Activated naive CD8-positive, alpha-beta T cell treated with anti-CD3 and anti-CD28 coated beads, Interleukin-2, amount 50 U/mL, for 24 hours (primary cell): Measurements from ENCODE around the gene PPFIA4.

ENCODE experiments used
- ATAC-seq: fragments of 150-1000 bp; cut with Tn5 transposase; one replicate; pipeline ENCODE4 v1.10.0; 2021
- DNase-seq: peaks from one replicate; pipeline ENCODE4 v3.0.0; 2021
- H3K27ac Mint-ChIP-seq: one replicate; pipeline ENCODE4 v1.8.0; 2021; ENCODE audit warnings: mild to moderate bottlenecking, mixed read lengths
- H3K27me3 Mint-ChIP-seq: one replicate; pipeline ENCODE4 v1.8.0; 2021; ENCODE audit warnings: mixed read lengths
- H3K36me3 Mint-ChIP-seq: one replicate; pipeline ENCODE4 v1.8.0; 2021; ENCODE audit warnings: low read depth, mixed read lengths
- H3K4me1 Mint-ChIP-seq: one replicate; pipeline ENCODE4 v1.8.0; 2021; ENCODE audit warnings: mixed read lengths
- H3K4me3 Mint-ChIP-seq: one replicate; pipeline ENCODE4 v1.8.0; 2021; ENCODE audit warnings: mild to moderate bottlenecking, moderate library complexity, mixed read lengths
- H3K9me3 Mint-ChIP-seq: one replicate; pipeline ENCODE4 v1.8.0; 2021; ENCODE audit warnings: mixed read lengths

Gene PPFIA4

DNA sequence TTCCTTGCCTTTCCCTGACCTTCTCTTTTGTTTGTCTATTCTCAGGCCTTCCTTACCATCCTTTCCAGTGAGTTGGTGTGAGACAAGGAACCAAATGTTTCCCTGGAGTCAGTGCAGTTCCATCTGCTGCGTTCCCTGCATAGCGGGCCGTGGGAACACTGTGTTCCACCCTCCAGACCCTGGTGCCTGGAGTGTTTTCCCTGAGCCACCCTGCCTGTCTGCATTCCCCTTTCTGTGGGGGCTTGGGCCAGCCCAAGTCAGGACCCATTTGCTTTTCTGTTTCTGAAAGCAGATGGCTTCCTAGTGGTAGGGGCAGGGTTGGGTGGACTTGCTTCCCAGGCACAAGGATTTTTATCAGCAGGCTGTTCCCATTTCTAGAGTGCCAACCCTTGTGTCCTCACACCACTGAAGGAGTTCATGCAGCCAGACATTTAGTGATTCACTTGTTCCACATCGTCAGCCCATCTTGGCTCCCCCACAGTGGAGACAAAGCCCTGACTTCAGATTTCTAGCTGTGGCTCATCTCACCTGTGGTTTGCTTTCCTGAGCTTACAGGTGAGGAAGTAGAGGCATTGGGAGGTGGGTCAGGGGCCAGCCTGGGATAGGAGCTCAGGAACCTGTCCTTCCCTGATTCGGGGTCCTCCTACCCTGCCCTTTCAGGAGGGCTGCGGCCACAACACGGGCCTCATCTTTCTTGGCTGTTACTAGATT is 73.7 kb downstream of the PPFIA4 start:
- H3K4me3 Mint-ChIP-seq = no peak overlapping the region
- H3K4me1 Mint-ChIP-seq = no peaks in the 10 kb centered on the region
- H3K9me3 Mint-ChIP-seq = peaks cover 13% of the 10 kb centered on the region
- H3K27ac Mint-ChIP-seq = no peak overlapping the region
- no peaks in the 10 kb centered on the region for H3K36me3 Mint-ChIP-seq
- H3K27me3 Mint-ChIP-seq = peaks cover 8% of the 10 kb centered on the region
- DNase-seq (no peak), ATAC-seq (no peak)

DNA sequence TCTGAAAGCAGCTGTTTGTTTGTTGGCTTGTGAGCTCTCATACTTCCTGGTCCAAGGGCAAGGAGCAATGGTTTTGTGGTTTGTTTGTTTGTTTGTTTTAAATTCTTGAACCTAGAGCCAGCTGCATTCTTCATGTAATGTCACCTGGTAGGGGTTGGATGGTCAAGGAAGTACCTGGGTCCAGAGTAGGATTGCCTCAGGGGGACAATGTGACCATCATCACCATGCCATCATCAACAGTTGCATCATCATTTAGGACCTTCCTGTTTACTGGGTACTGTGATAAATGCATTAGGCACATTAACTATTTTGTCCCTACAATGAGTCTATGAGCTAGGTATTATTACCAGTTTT is 74.2 kb downstream of the PPFIA4 start:
- Mint-ChIP-seq H3K27ac (no peak overlapping the region), H3K4me1 (no peaks in the 10 kb centered on the region), H3K4me3 (no peak overlapping the region), H3K9me3 (peaks cover 13% of the 10 kb centered on the region), H3K27me3 (peaks cover 13% of the 10 kb centered on the region), H3K36me3 (no peaks in the 10 kb centered on the region)
- DNase-seq = no peak
- ATAC-seq = no peak

DNA sequence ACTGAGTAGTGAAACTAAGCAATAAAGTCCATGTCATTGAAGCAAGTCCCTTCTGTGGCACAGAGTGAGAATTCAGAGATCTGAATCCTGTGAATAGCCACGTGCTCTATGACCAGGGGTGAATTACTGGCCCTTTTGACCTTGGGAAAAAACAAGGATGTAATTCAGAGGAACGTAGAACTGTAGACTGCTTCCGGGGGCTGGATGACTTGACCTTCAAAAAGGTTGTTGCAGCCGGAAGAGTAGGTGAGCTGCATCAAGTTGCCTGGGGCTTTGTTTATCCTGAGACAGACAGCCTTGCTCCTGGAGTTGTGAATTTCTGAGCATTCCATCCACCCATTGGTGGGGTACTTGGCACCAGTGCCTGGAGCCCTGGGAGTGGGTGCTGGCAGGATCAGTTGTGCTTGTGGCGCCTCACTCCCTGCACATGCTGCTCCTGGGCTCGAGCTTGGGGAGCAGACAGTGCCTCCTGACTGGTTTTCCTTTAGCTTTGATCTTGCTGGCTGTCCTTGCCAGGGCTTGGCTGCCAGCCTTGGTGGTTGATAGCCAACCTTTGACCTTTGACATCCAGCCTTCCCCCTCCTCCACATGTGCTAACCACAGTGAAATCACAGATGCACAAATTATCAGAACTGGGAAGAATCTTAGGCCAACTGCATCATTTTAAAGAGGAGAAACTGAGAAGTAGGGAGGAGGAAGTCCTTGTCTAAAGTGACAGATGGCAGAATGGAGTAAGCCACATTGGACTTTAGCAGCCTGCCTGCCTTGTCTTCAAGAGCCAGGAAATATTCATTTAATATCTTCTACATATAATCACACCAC is 75.7 kb downstream of the PPFIA4 start:
- peaks cover 16% of the 10 kb centered on the region for H3K27me3 Mint-ChIP-seq
- no peaks in the 10 kb centered on the region for H3K4me1 Mint-ChIP-seq
- peaks cover 6% of the 10 kb centered on the region for H3K9me3 Mint-ChIP-seq
- no peaks in the 10 kb centered on the region for H3K36me3 Mint-ChIP-seq
- no peak for DNase-seq
- no peak for ATAC-seq
- no peak overlapping the region for H3K4me3 Mint-ChIP-seq
- no peak overlapping the region for H3K27ac Mint-ChIP-seq

DNA sequence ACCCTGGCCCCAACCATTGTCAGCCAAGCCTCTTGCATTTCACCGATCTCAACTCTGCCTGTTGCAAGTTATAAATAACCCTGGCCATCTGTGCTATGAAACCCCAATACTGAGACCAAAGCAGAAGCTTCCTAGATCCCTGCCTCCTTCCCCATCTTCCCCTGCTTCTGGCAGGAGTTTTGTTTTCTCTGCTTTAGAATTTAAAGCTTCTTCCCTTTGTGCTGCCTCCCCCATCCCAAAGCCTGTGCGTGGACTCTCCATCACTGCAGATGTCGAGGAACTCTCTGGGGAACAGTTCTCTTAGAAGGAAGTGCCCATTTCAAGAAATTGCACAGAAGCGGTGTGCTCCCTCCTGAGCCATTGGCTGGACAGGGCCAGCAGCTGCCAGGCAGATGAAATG is 76.9 kb downstream of the PPFIA4 start:
- Mint-ChIP-seq H3K4me1 (no peaks in the 10 kb centered on the region), H3K27me3 (peaks cover 25% of the 10 kb centered on the region), H3K27ac (no peak overlapping the region), H3K4me3 (no peak overlapping the region), H3K36me3 (no peaks in the 10 kb centered on the region), H3K9me3 (peaks cover 6% of the 10 kb centered on the region)
- no peak for DNase-seq
- no peak for ATAC-seq

DNA sequence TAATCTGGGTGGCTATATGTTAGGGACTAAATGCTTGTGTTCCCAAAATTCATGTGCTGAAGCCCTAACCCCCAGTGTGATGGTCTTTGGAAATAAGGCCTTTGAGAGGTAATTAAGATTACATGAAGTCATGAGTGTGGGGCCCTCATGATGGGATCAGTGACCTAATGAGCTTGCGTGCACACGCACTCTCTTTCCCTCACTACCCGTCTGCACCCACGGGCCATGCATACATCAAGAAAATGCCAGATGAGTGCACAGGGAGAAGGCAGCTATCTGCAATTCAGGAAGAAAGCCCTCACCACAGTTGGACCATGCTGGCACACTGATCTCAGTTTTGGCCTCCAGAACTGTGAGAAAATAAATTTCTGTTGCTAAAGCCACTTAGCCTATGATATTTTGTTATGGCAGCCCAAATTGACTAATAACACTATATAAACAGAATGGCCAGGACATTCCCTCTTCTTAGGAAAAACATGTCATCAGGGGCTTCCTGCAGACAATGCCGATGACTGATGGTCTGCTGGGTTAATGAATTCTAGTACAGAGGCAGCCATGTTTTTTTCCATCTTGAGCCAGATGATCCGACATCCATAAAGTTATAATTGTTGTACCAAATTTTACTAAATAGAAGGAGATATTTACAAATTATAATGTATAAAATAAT is 77.7 kb downstream of the PPFIA4 start:
- Mint-ChIP-seq H3K9me3 (peaks cover 6% of the 10 kb centered on the region), H3K4me1 (no peaks in the 10 kb centered on the region), H3K36me3 (no peaks in the 10 kb centered on the region), H3K4me3 (no peak overlapping the region), H3K27me3 (peaks cover 30% of the 10 kb centered on the region), H3K27ac (no peak overlapping the region)
- no peak for ATAC-seq
- DNase-seq = no peak

DNA sequence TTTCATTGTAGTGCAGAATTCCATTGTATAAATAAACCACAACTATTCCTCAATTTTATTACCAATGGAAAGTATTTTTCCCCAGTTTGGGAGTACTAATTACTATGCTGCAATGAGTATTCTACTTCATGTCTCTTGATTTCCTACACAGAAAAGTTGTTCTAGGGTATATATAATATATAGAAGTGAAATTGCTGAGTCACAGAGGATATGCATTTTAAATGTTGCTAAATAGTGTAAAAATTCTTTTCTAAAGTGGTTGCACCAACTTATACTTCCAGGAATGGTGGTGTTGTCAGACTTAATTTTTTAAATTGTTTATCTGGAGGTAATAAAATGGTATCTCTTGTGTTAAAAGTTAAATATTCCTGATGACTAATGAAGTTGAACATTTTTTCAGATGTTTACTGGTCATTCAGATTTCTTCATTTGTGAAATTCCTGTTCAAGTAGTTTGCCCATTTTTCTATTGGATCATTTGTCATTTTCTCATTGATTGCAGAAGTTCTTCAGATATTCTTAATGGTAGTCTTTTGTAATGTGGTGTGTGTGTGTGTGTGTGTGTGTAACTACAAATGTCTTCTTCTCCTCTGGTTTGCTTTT is 78.6 kb downstream of the PPFIA4 start:
- Mint-ChIP-seq H3K4me3 (no peak overlapping the region), H3K36me3 (no peaks in the 10 kb centered on the region), H3K27me3 (peaks cover 39% of the 10 kb centered on the region), H3K4me1 (no peaks in the 10 kb centered on the region), H3K9me3 (peaks cover 6% of the 10 kb centered on the region), H3K27ac (no peak overlapping the region)
- DNase-seq (no peak), ATAC-seq (no peak)

DNA sequence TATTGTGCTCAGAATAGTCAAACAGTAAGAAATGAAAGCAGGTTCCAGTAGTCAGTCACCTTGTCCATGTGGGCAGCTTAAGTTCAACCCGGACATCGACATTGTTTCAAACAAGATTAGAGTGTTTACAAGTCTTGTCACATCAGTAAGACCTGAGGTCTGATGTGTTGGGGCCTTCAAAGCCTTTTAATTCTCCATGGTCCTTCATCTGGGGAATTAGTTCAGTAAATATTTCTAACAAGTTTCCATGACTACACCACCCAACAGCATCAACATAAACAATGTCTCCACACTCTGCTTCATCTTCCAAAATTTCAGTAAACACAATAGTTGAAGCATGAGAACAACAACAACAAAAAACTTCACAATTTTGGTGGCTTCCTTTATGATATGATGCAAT is 86.2 kb downstream of the PPFIA4 start:
- no peak for ATAC-seq
- DNase-seq = no peak
- Mint-ChIP-seq H3K9me3 (no peaks in the 10 kb centered on the region), H3K36me3 (no peaks in the 10 kb centered on the region), H3K4me3 (no peak overlapping the region), H3K27ac (no peak overlapping the region), H3K27me3 (peaks cover 38% of the 10 kb centered on the region), H3K4me1 (no peaks in the 10 kb centered on the region)

DNA sequence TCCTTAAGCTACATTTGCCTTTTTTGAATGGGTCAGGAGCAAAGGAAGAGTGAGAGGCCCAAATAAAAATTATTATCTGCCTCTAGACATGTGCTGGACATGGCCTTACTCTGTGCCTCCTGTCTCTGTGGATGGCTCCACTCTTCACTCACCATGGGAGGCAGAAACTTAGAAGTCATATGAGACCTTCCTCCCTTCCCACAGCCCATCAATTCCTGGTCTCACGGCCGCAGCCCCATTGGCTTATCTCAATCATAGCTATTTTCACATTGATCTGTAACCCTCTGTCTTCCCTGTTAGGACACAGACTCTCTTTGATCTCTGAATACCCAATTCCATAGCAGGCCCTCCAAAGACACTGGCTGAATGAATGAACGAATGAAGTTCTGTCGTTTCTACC is 87.0 kb downstream of the PPFIA4 start:
- ATAC-seq (no peak), DNase-seq (no peak)
- Mint-ChIP-seq H3K4me3 (no peak overlapping the region), H3K27ac (no peak overlapping the region), H3K9me3 (no peaks in the 10 kb centered on the region), H3K36me3 (no peaks in the 10 kb centered on the region), H3K4me1 (no peaks in the 10 kb centered on the region), H3K27me3 (peaks cover 33% of the 10 kb centered on the region)

DNA sequence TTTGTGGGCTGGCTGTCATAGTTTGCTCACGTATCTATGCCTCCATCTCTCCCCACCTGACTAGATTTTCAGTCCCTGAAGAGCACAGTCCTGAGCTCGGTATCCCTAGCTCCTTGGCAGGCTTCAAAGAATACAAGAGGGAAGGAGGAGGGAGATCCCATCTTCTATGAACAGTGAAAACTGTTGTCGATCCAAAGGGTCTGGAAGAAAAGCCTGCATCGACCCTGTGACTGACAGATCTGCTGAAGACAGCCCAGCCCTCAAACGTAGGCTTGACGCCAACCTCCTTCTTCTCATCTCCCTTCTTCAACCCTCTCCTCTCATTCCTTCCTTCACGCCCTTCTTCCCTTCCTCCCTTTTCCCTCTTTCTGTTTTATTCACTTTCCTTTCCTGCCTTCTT is 87.9 kb downstream of the PPFIA4 start:
- no peak overlapping the region for H3K4me3 Mint-ChIP-seq
- H3K27ac Mint-ChIP-seq = no peak overlapping the region
- no peaks in the 10 kb centered on the region for H3K4me1 Mint-ChIP-seq
- ATAC-seq (no peak), DNase-seq (no peak)
- no peaks in the 10 kb centered on the region for H3K9me3 Mint-ChIP-seq
- H3K36me3 Mint-ChIP-seq = no peaks in the 10 kb centered on the region
- peaks cover 28% of the 10 kb centered on the region for H3K27me3 Mint-ChIP-seq

DNA sequence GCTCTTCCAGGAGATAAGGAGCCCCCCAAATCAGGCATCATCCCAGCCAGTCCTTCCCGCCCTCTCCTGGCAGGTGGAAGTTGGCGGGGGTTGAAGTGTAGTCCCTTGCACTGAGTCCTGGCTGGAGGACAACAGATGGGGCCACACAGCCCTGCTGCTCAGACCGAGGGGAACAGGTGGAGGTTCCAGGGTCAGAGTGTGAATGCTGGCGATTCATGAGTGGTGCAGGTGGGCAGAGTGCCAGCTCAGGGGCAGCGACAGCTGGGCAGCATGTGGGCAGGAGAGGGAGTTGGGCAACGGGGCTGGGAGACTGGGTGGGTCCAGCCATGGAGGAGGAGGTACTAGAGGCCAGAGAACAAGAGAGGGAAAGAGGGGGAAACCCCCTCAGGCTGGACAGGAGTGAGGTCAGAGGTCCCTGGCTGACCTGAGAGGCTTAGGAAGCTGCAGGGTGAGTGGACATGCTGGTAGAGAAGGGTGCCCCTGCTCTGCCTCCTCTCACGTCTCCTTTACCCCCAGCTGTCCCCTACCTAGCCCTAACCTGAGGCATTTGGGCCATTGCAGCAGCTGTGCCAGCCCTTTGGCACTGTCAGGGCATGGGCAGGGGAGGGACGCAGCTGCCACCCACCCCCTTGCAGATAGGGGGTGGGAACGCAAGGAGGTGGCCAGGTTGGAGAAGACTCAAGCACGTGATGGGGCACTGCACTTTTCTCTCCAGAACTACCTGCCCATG is 90.0 kb downstream of the PPFIA4 start:
- H3K27me3 Mint-ChIP-seq = peaks cover 31% of the 10 kb centered on the region
- H3K36me3 Mint-ChIP-seq = no peaks in the 10 kb centered on the region
- H3K9me3 Mint-ChIP-seq = no peaks in the 10 kb centered on the region
- DNase-seq = no peak
- H3K4me3 Mint-ChIP-seq = no peak overlapping the region
- H3K27ac Mint-ChIP-seq = no peak overlapping the region
- ATAC-seq = no peak
- H3K4me1 Mint-ChIP-seq = peaks cover 3% of the 10 kb centered on the region

DNA sequence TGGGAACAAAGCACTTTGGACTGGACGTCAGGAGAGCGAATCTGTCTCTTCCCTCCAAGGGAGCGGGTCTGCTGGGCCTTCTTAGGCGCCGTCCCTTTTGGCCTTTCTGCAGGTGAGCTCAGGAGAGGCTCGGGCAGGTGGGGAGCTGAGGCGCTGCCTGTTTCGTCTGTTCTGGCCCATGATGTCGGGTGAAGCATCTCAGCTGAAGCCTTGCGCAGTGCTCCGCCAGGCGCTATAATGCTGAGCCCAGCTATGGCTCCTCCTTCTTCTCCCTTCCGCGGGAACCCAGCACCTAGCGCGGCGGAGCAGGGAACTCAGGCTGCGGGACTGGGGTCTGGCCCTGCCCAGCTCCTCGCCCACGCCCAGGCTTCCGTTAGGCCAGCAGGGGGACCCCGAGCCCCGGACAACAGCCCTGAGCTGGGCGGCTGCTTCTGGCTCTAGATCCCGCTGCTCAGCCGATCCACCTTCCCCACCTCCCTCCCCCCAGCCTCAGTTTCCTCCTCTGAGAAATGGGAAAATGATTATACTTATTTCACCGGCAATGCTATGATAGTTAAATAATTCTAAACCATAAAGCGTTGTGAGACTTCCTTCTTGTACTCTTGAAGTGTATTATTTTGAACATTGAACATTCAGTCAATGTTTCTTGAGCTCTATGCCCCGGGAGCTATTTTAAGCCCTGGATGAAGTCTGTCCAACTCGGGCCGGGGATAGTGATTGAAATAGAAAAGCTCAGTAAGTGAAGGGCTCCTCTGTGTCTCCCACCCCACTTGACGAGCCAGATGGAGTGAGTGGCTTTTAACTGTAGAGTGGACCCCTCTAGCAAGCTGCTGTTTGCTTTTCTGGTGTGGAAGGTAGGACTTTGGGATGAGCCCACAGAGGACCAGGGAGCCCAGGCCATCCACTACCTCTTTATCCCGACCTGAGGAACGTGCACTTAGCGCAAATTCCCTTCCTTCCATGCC is 91.6 kb downstream of the PPFIA4 start:
- Mint-ChIP-seq H3K4me3 (no peak overlapping the region), H3K27ac (no peak overlapping the region), H3K36me3 (no peaks in the 10 kb centered on the region), H3K27me3 (peaks cover 37% of the 10 kb centered on the region), H3K9me3 (no peaks in the 10 kb centered on the region), H3K4me1 (peaks cover 3% of the 10 kb centered on the region)
- DNase-seq (peak; percentile 62), ATAC-seq (peak; percentile 39)

DNA sequence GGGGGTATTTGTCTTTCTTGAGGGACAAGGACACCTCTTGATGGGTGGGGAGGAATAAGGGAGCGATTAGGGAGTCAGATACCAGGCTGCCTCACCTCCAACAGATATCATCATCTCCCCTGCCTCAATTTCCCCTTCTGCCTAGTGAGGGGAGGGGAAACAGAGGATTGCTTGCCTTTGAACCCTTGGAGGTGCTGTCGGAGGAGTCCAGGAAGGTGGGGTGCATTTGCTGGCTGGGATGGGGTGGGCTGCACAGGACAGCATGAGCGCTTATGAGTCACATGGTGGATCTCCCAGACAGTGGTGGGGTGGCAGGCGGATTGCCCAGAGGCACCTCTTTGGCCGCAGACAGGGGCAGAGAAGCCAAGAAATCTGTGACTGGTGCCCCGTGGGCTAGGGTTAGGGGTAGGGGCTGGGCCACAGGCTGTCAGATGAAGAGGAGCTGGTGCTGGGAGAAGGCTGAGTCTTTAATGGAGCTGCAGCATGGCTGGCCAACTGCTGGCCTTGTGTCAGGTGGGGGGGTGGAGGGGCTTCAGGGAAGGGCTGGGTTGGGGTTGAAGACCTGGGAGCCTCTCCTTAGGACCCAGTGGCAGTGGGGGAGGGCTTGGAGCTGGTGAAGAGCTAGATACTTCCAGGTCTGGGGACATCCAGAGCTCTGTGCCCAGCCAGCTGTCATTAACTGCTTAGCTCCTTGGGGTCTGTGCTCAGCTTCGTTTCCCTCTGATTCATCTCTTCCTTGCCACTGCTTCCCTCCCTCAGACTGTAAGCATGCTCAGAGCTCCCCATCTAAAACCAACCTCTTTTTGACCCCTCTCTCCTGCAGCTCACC is 94.2 kb downstream of the PPFIA4 start:
- H3K4me3 Mint-ChIP-seq = no peak overlapping the region
- DNase-seq (no peak), ATAC-seq (no peak)
- H3K36me3 Mint-ChIP-seq = no peaks in the 10 kb centered on the region
- H3K27ac Mint-ChIP-seq = no peak overlapping the region
- H3K9me3 Mint-ChIP-seq = no peaks in the 10 kb centered on the region
- peaks cover 52% of the 10 kb centered on the region for H3K27me3 Mint-ChIP-seq
- peaks cover 3% of the 10 kb centered on the region for H3K4me1 Mint-ChIP-seq
